ENCODE measurements around the gene FAM53B.
A peak's percentile ranks its signal among the peaks of the same experiment; 100 is the strongest.

FAM53B gene

GRCh38 chr10:124725791-124726190 is 18.4 kb downstream of the FAM53B start:
- DNase-seq = no peak

- no peak for DNase-seq
Measured at GRCh38 chr10:124725171-124725631, 19.0 kb downstream of the FAM53B start.

GRCh38 chr10:124724279-124725027 is 19.7 kb downstream of the FAM53B start:
- no peak for DNase-seq

GRCh38 chr10:124723826-124724225 is 20.4 kb downstream of the FAM53B start:
- DNase-seq = no peak

GRCh38 chr10:124722798-124723783 is 21.1 kb downstream of the FAM53B start:
- no peak for DNase-seq

- DNase-seq = no peak
Measured at GRCh38 chr10:124721330-124722045, 22.7 kb downstream of the FAM53B start.

GRCh38 chr10:124719213-124719851 is 24.8 kb downstream of the FAM53B start:
- peak; percentile 64 for DNase-seq

- peak; percentile 71 for DNase-seq
Measured at GRCh38 chr10:124717911-124718741, 26.1 kb downstream of the FAM53B start.

- DNase-seq = no peak
Measured at GRCh38 chr10:124717041-124717757, 27.0 kb downstream of the FAM53B start.

GRCh38 chr10:124716369-124716768 is 27.8 kb downstream of the FAM53B start:
- DNase-seq = no peak

GRCh38 chr10:124715439-124715838 is 28.7 kb downstream of the FAM53B start:
- DNase-seq = peak; percentile 37

GRCh38 chr10:124713679-124714255 is 30.4 kb downstream of the FAM53B start:
- no peak for DNase-seq

- DNase-seq = no peak
Measured at GRCh38 chr10:124712704-124713407, 31.3 kb downstream of the FAM53B start.

- DNase-seq = no peak
Measured at GRCh38 chr10:124711145-124711544, 33.0 kb downstream of the FAM53B start.

GRCh38 chr10:124710266-124710881 is 33.8 kb downstream of the FAM53B start:
- no peak for DNase-seq

- no peak for DNase-seq
Measured at GRCh38 chr10:124709861-124710260, 34.3 kb downstream of the FAM53B start.

- DNase-seq = no peak
Measured at GRCh38 chr10:124708922-124709520, 35.2 kb downstream of the FAM53B start.

- DNase-seq = no peak
Measured at GRCh38 chr10:124708246-124708779, 35.9 kb downstream of the FAM53B start.

GRCh38 chr10:124707551-124707950 is 36.6 kb downstream of the FAM53B start:
- DNase-seq = no peak

Data from activated effector memory CD4-positive, alpha-beta T cell treated with Interleukin-2 at 50 U/mL for 16 hours (primary cell).